ENCODE results near the gene SYNDIG1.

DNA sequence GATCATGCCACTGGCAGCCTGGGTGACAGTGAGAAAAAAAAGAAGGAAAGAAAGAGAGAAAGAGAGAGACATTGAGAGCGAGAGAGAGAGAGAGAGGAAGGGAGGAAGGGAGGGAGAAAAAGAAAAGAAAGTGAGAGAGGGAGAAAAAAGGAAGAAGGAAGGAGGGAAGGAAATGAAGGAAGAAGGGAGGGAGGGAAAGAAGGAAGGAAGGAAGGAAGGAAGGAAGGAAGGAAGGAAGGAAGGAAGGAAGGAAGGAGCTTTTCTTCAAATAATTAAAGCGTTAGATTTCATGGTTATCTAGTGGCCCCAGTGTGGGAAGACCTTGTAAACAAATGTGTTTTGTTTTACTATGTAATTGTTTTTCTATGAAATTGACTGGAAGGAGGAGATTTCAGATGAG lies 170.8 kb downstream of the SYNDIG1 start:
- TF ChIP-seq, protein P1, sequence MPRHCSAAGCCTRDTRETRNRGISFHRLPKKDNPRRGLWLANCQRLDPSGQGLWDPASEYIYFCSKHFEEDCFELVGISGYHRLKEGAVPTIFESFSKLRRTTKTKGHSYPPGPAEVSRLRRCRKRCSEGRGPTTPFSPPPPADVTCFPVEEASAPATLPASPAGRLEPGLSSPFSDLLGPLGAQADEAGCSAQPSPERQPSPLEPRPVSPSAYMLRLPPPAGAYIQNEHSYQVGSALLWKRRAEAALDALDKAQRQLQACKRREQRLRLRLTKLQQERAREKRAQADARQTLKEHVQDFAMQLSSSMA (CRISPR knock-in tag; IDR thresholded peaks at IDR 0.05), result no peak
- TF ChIP-seq SMC3 (conservative IDR thresholded peaks at IDR 0.05; ENCODE audit: insufficient read depth, low read depth, low read length), result no peak
- TF ChIP-seq, protein P2, sequence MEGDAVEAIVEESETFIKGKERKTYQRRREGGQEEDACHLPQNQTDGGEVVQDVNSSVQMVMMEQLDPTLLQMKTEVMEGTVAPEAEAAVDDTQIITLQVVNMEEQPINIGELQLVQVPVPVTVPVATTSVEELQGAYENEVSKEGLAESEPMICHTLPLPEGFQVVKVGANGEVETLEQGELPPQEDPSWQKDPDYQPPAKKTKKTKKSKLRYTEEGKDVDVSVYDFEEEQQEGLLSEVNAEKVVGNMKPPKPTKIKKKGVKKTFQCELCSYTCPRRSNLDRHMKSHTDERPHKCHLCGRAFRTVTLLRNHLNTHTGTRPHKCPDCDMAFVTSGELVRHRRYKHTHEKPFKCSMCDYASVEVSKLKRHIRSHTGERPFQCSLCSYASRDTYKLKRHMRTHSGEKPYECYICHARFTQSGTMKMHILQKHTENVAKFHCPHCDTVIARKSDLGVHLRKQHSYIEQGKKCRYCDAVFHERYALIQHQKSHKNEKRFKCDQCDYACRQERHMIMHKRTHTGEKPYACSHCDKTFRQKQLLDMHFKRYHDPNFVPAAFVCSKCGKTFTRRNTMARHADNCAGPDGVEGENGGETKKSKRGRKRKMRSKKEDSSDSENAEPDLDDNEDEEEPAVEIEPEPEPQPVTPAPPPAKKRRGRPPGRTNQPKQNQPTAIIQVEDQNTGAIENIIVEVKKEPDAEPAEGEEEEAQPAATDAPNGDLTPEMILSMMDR (IDR thresholded peaks at IDR 0.05 in 2 of 3, conservative IDR thresholded peaks at IDR 0.05 in 1 of 3; ENCODE audit: insufficient read depth in 2 of 3, low read depth in 1 of 3, low read length in 3 of 3), result no peak
- no peak for TF ChIP-seq L3MBTL2 (IDR thresholded peaks at IDR 0.05)
- no peak for TF ChIP-seq EZH2 (IDR thresholded peaks at IDR 0.05; ENCODE audit: borderline replicate concordance, low read depth, low read length)
- no peak for TF ChIP-seq POLR2AphosphoS5 (IDR thresholded peaks at IDR 0.05; ENCODE audit: control insufficient read depth, insufficient read depth, low read depth, low read length)
- TF ChIP-seq GTF2E2 (tag; IDR thresholded peaks at IDR 0.05), result no peak
- TF ChIP-seq, protein P3, sequence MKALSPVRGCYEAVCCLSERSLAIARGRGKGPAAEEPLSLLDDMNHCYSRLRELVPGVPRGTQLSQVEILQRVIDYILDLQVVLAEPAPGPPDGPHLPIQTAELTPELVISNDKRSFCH (CRISPR knock-in tag; IDR thresholded peaks at IDR 0.05), result no peak
- TF ChIP-seq, protein P3 (tag; IDR thresholded peaks at IDR 0.05), result no peak
